ENCODE results near the gene RNF41. TPM values are rescaled to one million over a fixed set of nuclear protein-coding genes. Genes with fewer than 3 reads are reported as not detected.
"Not testable (repeated sequence)": the region's sequence is repeated elsewhere in the genome, so short reads cannot be mapped to it uniquely, and the experiment has no call there.

Gene RNF41
- total RNA-seq, 1 donor from 2014 or later, result 79.6 TPM

- H3K27ac ChIP-seq, result peak within 1 kb of the TSS; percentile 99
- peak within 1 kb of the TSS; percentile 93 to 97 for H3K4me3 ChIP-seq
- H3K9me3 ChIP-seq, result no peaks in the 10 kb centered on the region
- peaks cover 40% of the 10 kb centered on the region for H3K4me1 ChIP-seq
- intact Hi-C loops (cut with DNase I), result no loop called here
- no peak for TF ChIP-seq CTCF (IDR thresholded peaks at IDR 0.05)
- peak; percentile 93 to 98 for TF ChIP-seq POLR2AphosphoS5 (IDR thresholded peaks at IDR 0.05; ENCODE audit: insufficient read depth in 1 of 2, low read depth in 1 of 2)
- peak; percentile 80 to 100 for TF ChIP-seq POLR2A (IDR thresholded peaks at IDR 0.05)
- no peaks in the 10 kb centered on the region for H3K27me3 ChIP-seq
- DNase-seq (ENCODE audit: extremely low spot score in 2 of 2), result peak; percentile 98 to 99
- H3K36me3 ChIP-seq, result peaks cover 3 to 34% of the 10 kb centered on the region in 2 donors
These were observed 63.4 kb downstream of the RNF41 start, which contains the start of gene MYL6 for GRCh38 chr12:56158029-56158925. Gene MYL6 (plus strand): TSS chr12:56158359. CDS start chr12:56158402, 43 bp downstream.

- Histone ChIP-seq H3K4me3 (peak overlapping the region; percentile 93 to 97), H3K27me3 (no peaks in the 10 kb centered on the region), H3K4me1 (peaks cover 49% of the 10 kb centered on the region), H3K27ac (peak overlapping the region; percentile 99), H3K36me3 (peaks cover 3 to 25% of the 10 kb centered on the region in 2 donors), H3K9me3 (no peaks in the 10 kb centered on the region)
- DNase-seq (ENCODE audit: extremely low spot score in 2 of 2), result peak in 1 of 2 donors; percentile 96
- TF ChIP-seq POLR2AphosphoS5 (IDR thresholded peaks at IDR 0.05; ENCODE audit: insufficient read depth in 1 of 2, low read depth in 1 of 2), result peak in 1 of 2 donors; percentile 59
- TF ChIP-seq CTCF (IDR thresholded peaks at IDR 0.05), result peak; percentile 6 to 81 (median 62)
- peak in 1 of 2 donors; percentile 55 for TF ChIP-seq POLR2A (IDR thresholded peaks at IDR 0.05)
- intact Hi-C loops (cut with DNase I), result no loop called here
These were observed 64.3 kb downstream of the RNF41 start for GRCh38 chr12:56157201-56158028.

GRCh38 chr12:56156464-56157200 is 65.1 kb downstream of the RNF41 start:
- peaks cover 50% of the 10 kb centered on the region for H3K4me1 ChIP-seq
- H3K4me3 ChIP-seq, result peak overlapping the region; percentile 93 to 97
- peak overlapping the region; percentile 99 for H3K27ac ChIP-seq
- H3K36me3 ChIP-seq, result peaks cover 3 to 19% of the 10 kb centered on the region in 2 donors
- H3K9me3 ChIP-seq; DNase-seq (ENCODE audit: extremely low spot score in 2 of 2); H3K27me3 ChIP-seq; intact Hi-C loops (cut with DNase I): not testable (repeated sequence)

- no peak overlapping the region for H3K27ac ChIP-seq
- peaks cover 45% of the 10 kb centered on the region for H3K4me1 ChIP-seq
- no peaks in the 10 kb centered on the region for H3K27me3 ChIP-seq
- no peaks in the 10 kb centered on the region for H3K9me3 ChIP-seq
- no peak overlapping the region for H3K4me3 ChIP-seq
- no peak for TF ChIP-seq POLR2AphosphoS5 (IDR thresholded peaks at IDR 0.05; ENCODE audit: insufficient read depth in 1 of 2, low read depth in 1 of 2)
- TF ChIP-seq CTCF (IDR thresholded peaks at IDR 0.05), result no peak
- TF ChIP-seq POLR2A (IDR thresholded peaks at IDR 0.05), result no peak
- no peak for DNase-seq (ENCODE audit: extremely low spot score in 2 of 2)
- intact Hi-C loops (cut with DNase I), result no loop called here
- peaks cover 0 to 8% of the 10 kb centered on the region in 2 donors for H3K36me3 ChIP-seq
These were observed 66.4 kb downstream of the RNF41 start for GRCh38 chr12:56155256-56155845.

Measured in vagina (tissue), 2 donors.